K562 (cell line): ENCODE data around the gene RNF114. TPM values are rescaled to one million over a fixed set of nuclear protein-coding genes. Genes with fewer than 3 reads are reported as not detected.
"Not testable (repeated sequence)": the region's sequence is repeated elsewhere in the genome, so short reads cannot be mapped to it uniquely, and the experiment has no call there.

Source experiments
- ATAC-seq: fragments of 200-7000 bp; cut with Tn5 transposase; 3 replicates; pipeline ENCODE4 v1.9.1; 2020; ENCODE audit warnings: moderate library complexity
- BruUV-seq: library from RNA; stranded (reverse); fragments of 400-500 nt; replicated peaks from 2 replicates; lab custom pipeline; 2021; lab: Mats Ljungman, UMichigan
- CTCF ChIA-PET: fragments of 300-600 bp; formaldehyde crosslinking; extraction: SDS; loops from one replicate; lab custom pipeline; 2021; ENCODE audit warnings: low intra/inter-chr PET ratio; lab: Yijun Ruan, JAX
- POLR2A ChIA-PET: fragments of 300-600, 350-650 bp; sonication (Branson Sonifier 250); formaldehyde crosslinking; extraction: SDS; loops from one replicate; lab custom pipeline; 2021; ENCODE audit warnings: antibody characterized with exemption, inconsistent platforms; lab: Yijun Ruan, JAX
- DNase-seq, 4 experiments: peaks; one replicate each; pipeline versions ENCODE4 v3.0.0 to v3.0.0-alpha.2; 2011 to 2018; ENCODE audit warnings: low spot score in 3 of 4, mixed read lengths in 3 of 4; ENCODE audit errors: extremely low read depth in 1 of 4
- FAIRE-seq: peaks from 2 replicates; lab custom pipeline; 2011; peaks lifted over from hg19 to GRCh38; lab: Jason Lieb, UNC
- H2AFZ ChIP-seq: 2 replicates; pipeline ENCODE4 v1.6.0; 2011; ENCODE audit warnings: low read depth, low read length, control low read depth, inconsistent platforms
- H3K27ac ChIP-seq: fragments of 200-600 bp; 3 replicates; pipeline ENCODE4 v1.8.0; 2011; ENCODE audit warnings: low read depth, mild to moderate bottlenecking, control low read depth, inconsistent platforms, low read length, moderate library complexity, mixed read lengths; ENCODE audit errors: extremely low read depth
- H3K27me3 ChIP-seq, 2 experiments: fragments of 300-600 bp in 1 of 2; 2 replicates in 1 of 2; 3 replicates in 1 of 2; pipeline versions ENCODE4 v1.6.0 to v1.8.0; 2011; ENCODE audit warnings: inconsistent platforms in 2 of 2, low read length in 2 of 2, mild to moderate bottlenecking in 1 of 2, mixed read lengths in 1 of 2, moderate library complexity in 1 of 2; ENCODE audit not compliant: control insufficient read depth in 2 of 2, insufficient read depth in 2 of 2
- H3K36me3 ChIP-seq: fragments of 300-600 bp; 3 replicates; pipeline ENCODE4 v1.8.0; 2011; ENCODE audit warnings: mild to moderate bottlenecking, low read length, inconsistent platforms; ENCODE audit not compliant: control insufficient read depth, insufficient read depth
- H3K4me1 ChIP-seq, 2 experiments: fragments of 200-600 bp in 1 of 2; replicated peaks in 1 of 2; 2 replicates in 1 of 2; 3 replicates in 1 of 2; pipeline versions ENCODE4 v1.5.1 to v1.8.0; 2011; ENCODE audit warnings: inconsistent platforms in 2 of 2, low read length in 2 of 2, mild to moderate bottlenecking in 1 of 2, mixed read lengths in 1 of 2, moderate library complexity in 1 of 2; ENCODE audit not compliant: control insufficient read depth in 2 of 2, insufficient read depth in 2 of 2
- H3K4me2 ChIP-seq: 2 replicates; pipeline ENCODE4 v1.6.1; 2011; ENCODE audit warnings: low read length, control low read depth, inconsistent platforms, mixed read lengths; ENCODE audit not compliant: insufficient read depth
- H3K4me3 ChIP-seq: fragments of 200-600 bp; sonication (generic), shearing (Covaris generic); 2 replicates; pipeline ENCODE4 v1.5.1; 2016; ENCODE audit warnings: control low read depth, inconsistent platforms
- H3K79me2 ChIP-seq: fragments of 200-600 bp; 3 replicates; pipeline ENCODE4 v1.8.0; 2011; ENCODE audit warnings: low read length, inconsistent platforms; ENCODE audit not compliant: control insufficient read depth, insufficient read depth
- H3K9ac ChIP-seq, 2 experiments: 2 replicates each; pipeline versions ENCODE4 v1.6.0 to v1.6.1; 2011; ENCODE audit warnings: low read depth in 2 of 2, low read length in 2 of 2, control low read depth in 1 of 2, inconsistent platforms in 1 of 2, mild to moderate bottlenecking in 1 of 2, mixed read lengths in 1 of 2; ENCODE audit not compliant: insufficient read depth in 1 of 2
- H3K9me1 ChIP-seq: one replicate; pipeline ENCODE4 v1.6.0; 2011; ENCODE audit warnings: inconsistent platforms, mild to moderate bottlenecking, low read length, moderate library complexity; ENCODE audit not compliant: control insufficient read depth, insufficient read depth
- H3K9me3 ChIP-seq: replicated peaks from 2 replicates; pipeline ENCODE4 v1.5.1; 2011; ENCODE audit warnings: low read depth, low read length, inconsistent platforms; ENCODE audit not compliant: control insufficient read depth, insufficient read depth
- H4K20me1 ChIP-seq: replicated peaks from 2 replicates; pipeline ENCODE4 v1.6.1; 2011; ENCODE audit warnings: low read length, inconsistent platforms, mixed read lengths; ENCODE audit not compliant: control insufficient read depth, insufficient read depth
- BCOR ChIP-seq: fragments of 450-650 bp; IDR thresholded peaks from 2 replicates; pipeline ENCODE4 v1.6.1; 2016
- CEBPB ChIP-seq: fragments of 450-650 bp; IDR thresholded peaks from 2 replicates; pipeline ENCODE4 v1.6.1; 2016; ENCODE audit warnings: missing genetic modification characterization, missing compliant biosample characterization
- FOS ChIP-seq: IDR thresholded peaks from 3 replicates; pipeline ENCODE4 v1.6.1; 2011; ENCODE audit not compliant: insufficient read length; ENCODE audit errors: extremely low read depth
- MEIS2 ChIP-seq: fragments of 450-650 bp; IDR thresholded peaks from 2 replicates; pipeline ENCODE4 v1.6.1; 2014; ENCODE audit warnings: mild to moderate bottlenecking; ENCODE audit not compliant: partially characterized antibody
- PHF8 ChIP-seq: fragments of 200-600 bp; sonication (generic); IDR thresholded peaks from 2 replicates; pipeline ENCODE4 v1.6.1; 2012; ENCODE audit warnings: mixed run types, mild to moderate bottlenecking, inconsistent platforms, low read length, moderate library complexity, borderline replicate concordance
- POLR2G ChIP-seq: fragments of 200-400 bp; formaldehyde crosslinking; IDR thresholded peaks from 2 replicates; pipeline ENCODE4 v1.6.1; 2017; ENCODE audit warnings: low read depth, mild to moderate bottlenecking, antibody characterized with exemption, low read length, moderate library complexity
- RBBP5 ChIP-seq: fragments of 200-600 bp; sonication (generic); IDR thresholded peaks from 2 replicates; pipeline ENCODE4 v1.6.1; 2012; ENCODE audit warnings: borderline replicate concordance, mild to moderate bottlenecking, low read length, control low read depth, inconsistent platforms; ENCODE audit not compliant: insufficient read depth, poor library complexity, severe bottlenecking
- SP1 ChIP-seq: sonication (generic); formaldehyde crosslinking; IDR thresholded peaks from 2 replicates; pipeline ENCODE4 v1.8.1; 2022; ENCODE audit warnings: mild to moderate bottlenecking, missing genetic modification reagents
- ZNF316 ChIP-seq: fragments of 450-650 bp; IDR thresholded peaks from 2 replicates; pipeline ENCODE4 v1.6.1; 2016
- ZNF584 ChIP-seq: fragments of 200-800 bp; sonication (Bioruptor generic); IDR thresholded peaks from 2 replicates; pipeline ENCODE4 v1.6.1; 2016; ENCODE audit warnings: low read depth, mild to moderate bottlenecking, missing genetic modification characterization, missing compliant biosample characterization
- WGBS: fragments of 100-300 bp; shearing (Covaris generic); methylation state at CpG from one replicate; pipeline ENCODE4 v1.1.6; 2016; ENCODE audit warnings: low coverage, mixed read lengths; ENCODE audit not compliant: insufficient coverage; ENCODE audit errors: missing lambda C conversion rate; 5-methylcytosine and 5-hydroxymethylcytosine counted together
- in situ Hi-C: fragments of 300-500 bp; cut with MboI; formaldehyde crosslinking; loops from 4 replicates; pipeline ENCODE4 v1.15.0; 2018; ENCODE audit warnings: inconsistent platforms, mixed read lengths
- intact Hi-C: fragments of 100-400 bp; cut with micrococcal nuclease; formaldehyde crosslinking; loops from 2 replicates; pipeline ENCODE4 v1.14.2; 2022
- polyA plus RNA-seq, 8 experiments: library from polyadenylated mRNA; depleted of rRNA in 4 of 8; stranded (reverse) in 5 of 8; unstranded in 3 of 8; fragments of >200 nt; fragmentation: Nextera tagmentation in 2 of 8; fragmentation: Illumina TruSeq in 1 of 8; extraction: Ambion mirVana in 2 of 8; extraction: Trizol in 1 of 8; gene quantifications; 2 replicates each; pipeline versions ENCODE4 v1.2.1 to v1.2.3, GENCODE V29; 2011 to 2014; ENCODE audit warnings: inconsistent platforms in 1 of 8, missing spikeins in 1 of 8
- total RNA-seq, 7 experiments: library from RNA; depleted of rRNA in 6 of 7; stranded (reverse); fragments of >200 nt in 6 of 7; fragmentation: Illumina TruSeq in 2 of 7; extraction: Trizol in 2 of 7; gene quantifications; 2 replicates each; pipeline versions ENCODE4 v1.2.1 to v1.2.3, GENCODE V29; 2011 to 2021; ENCODE audit warnings: low replicate concordance in 1 of 7
- TF ChIP-seq, protein P1 (sequence below): sonication (generic); formaldehyde crosslinking; IDR thresholded peaks from 2 replicates; pipeline ENCODE4 v1.8.1; 2022; ENCODE audit warnings: missing genetic modification reagents

Gene RNF114
- total and polyA plus RNA-seq, 9 of the 15 experiments (the other 6 are each of a cell fraction or from before 2014, with no cell fraction given), result 38.6 to 111 (median 62.6) TPM

DNA sequence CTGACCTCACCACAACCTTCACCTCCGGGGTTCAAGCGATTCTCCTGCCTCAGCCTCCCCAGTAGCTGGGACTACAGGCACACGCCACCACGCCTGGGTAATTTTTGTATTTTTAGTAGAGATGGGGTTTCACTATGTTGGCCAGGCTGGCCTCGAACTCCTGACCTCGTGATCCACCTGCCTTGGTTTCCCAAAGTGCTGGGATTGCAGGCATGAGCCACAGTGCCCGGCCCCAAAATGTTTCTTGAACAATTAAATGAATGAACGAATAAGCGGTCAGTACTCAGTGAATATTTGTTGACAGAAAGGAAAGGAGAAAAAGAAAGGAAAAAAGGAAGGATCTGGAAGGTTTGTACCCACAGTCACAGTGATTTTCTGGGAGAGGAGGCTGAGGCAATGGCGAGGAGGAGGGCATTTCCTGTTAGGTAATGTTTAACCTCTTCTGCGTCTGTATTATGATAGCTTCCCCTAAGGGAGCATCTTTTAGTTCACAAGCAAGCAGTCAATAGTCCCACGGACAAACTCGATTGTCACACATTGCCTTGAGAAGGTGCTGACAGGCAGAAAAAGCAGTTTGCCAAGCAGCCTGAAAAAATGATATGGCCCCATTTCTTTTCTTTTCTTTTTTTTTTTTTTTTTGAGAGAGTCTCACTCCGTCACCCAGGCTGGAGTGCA is 64.5 kb downstream of the RNF114 start:
- CTCF ChIA-PET, H3K9me3 ChIP-seq, H3K27ac ChIP-seq, H3K9ac ChIP-seq, in situ Hi-C loops, intact Hi-C loops, H3K36me3 ChIP-seq, H3K4me2 ChIP-seq, H3K4me1 ChIP-seq, H4K20me1 ChIP-seq, H3K27me3 ChIP-seq, DNase-seq, H3K79me2 ChIP-seq, FAIRE-seq, BruUV-seq, ATAC-seq, H3K4me3 ChIP-seq, H3K9me1 ChIP-seq: not testable (repeated sequence)
- POLR2A ChIA-PET, result interaction anchor here (1.1 to 7.0 kb wide), 5 partner anchors 8 to 18 kb away, joined by 3 to 78 read pairs (median 4); partner anchors contain the start of gene SNAI1
- 39% methylated on average over 12 of the region's 14 CpGs for WGBS
- H2AFZ ChIP-seq, result 0 out of 2 replicates have a peak overlapping the region, but pooled peaks have one; percentile 17
- 0 out of 2 replicates have a peak, but pooled peaks have one; percentile 25 for TF ChIP-seq BCOR
- TF ChIP-seq CEBPB (tag), result 0 out of 2 replicates have a peak, but pooled peaks have one; percentile 0
- TF ChIP-seq ZNF316, result peak; percentile 38; the same call in 1 of the 2 replicates

DNA sequence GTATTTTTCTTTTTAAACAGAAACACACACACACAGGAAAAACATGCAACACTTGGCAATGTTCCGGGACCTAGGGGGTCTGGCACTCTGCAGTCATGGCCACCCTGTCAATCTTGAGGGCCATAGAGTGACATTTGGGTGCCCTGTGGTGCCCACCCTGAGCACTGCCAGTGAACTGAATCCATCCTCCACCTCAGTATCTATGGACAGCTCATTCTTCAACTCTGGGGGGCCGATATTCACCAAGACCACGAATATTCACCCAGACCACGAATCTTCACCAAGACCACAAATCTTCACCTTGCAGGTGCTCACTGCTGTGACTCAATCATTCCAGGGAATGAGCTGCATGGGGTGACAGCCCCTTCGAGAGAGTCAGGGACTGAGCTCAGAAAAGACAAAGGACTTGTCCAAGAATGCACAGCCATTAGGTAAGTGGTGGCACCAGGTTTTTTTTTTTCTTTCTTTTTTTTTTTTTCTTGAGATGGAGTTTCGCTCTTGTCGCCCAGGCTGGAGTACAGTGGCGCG is 65.7 kb downstream of the RNF114 start:
- intact Hi-C loops (no loop called here), in situ Hi-C loops (no loop called here)
- Histone ChIP-seq H3K79me2 (no peaks in the 10 kb centered on the region), H3K9me3 (no peaks in the 10 kb centered on the region), H3K27ac (no peak overlapping the region), H3K36me3 (no peaks in the 10 kb centered on the region), H2AFZ (no peak overlapping the region), H4K20me1 (no peaks in the 10 kb centered on the region), H3K4me1 (peaks cover 3 to 7% of the 10 kb centered on the region in 2 experiments; a peak in 3 of 5 replicates), H3K27me3 (no peaks in the 10 kb centered on the region), H3K9me1 (no peaks in the 10 kb centered on the region), H3K4me3 (no peak overlapping the region), H3K4me2 (no peak overlapping the region), H3K9ac (no peak overlapping the region; a peak in 1 of 4 replicates)
- WGBS, result 39% methylated on average over 5 of the region's 9 CpGs
- ChIA-PET POLR2A (interaction anchor here (1.1 to 7.0 kb wide), 7 partner anchors 9 to 35 kb away, joined by 3 to 78 read pairs (median 4); partner anchors contain the start of gene SNAI1), CTCF (no interaction called here)
- BruUV-seq, result no TSS peak
- TF ChIP-seq POLR2G, result no peak
- no peak for TF ChIP-seq SP1
- no peak for TF ChIP-seq PHF8
- TF ChIP-seq FOS, result no peak
- no peak for TF ChIP-seq RBBP5
- no peak for TF ChIP-seq MEIS2
- TF ChIP-seq, protein P1, sequence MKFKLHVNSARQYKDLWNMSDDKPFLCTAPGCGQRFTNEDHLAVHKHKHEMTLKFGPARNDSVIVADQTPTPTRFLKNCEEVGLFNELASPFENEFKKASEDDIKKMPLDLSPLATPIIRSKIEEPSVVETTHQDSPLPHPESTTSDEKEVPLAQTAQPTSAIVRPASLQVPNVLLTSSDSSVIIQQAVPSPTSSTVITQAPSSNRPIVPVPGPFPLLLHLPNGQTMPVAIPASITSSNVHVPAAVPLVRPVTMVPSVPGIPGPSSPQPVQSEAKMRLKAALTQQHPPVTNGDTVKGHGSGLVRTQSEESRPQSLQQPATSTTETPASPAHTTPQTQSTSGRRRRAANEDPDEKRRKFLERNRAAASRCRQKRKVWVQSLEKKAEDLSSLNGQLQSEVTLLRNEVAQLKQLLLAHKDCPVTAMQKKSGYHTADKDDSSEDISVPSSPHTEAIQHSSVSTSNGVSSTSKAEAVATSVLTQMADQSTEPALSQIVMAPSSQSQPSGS (CRISPR knock-in tag), result no peak
- TF ChIP-seq ZNF584 (CRISPR knock-in tag), result no peak
- no peak for DNase-seq
- FAIRE-seq, result no peak
- ATAC-seq, result no peak
